Thoracic aorta endothelial cell (primary cell): ENCODE data around the gene CRMP1. TPM values are rescaled to one million over a fixed set of nuclear protein-coding genes. Genes with fewer than 3 reads are reported as not detected.

Experiments used
- small RNA-seq: library from RNA; depleted of rRNA; stranded (forward); fragments of <200 nt; gene quantifications from one replicate; pipeline ENCODE3, GENCODE V24; 2012
- total RNA-seq: library from RNA; depleted of rRNA; stranded (reverse); fragments of >200 nt; gene quantifications from 2 replicates; pipeline ENCODE4 v1.2.3, GENCODE V29; 2012

CRMP1 gene
- total RNA-seq, result 0.53 TPM in 1 of 2 replicates, not detected in the other

DNA sequence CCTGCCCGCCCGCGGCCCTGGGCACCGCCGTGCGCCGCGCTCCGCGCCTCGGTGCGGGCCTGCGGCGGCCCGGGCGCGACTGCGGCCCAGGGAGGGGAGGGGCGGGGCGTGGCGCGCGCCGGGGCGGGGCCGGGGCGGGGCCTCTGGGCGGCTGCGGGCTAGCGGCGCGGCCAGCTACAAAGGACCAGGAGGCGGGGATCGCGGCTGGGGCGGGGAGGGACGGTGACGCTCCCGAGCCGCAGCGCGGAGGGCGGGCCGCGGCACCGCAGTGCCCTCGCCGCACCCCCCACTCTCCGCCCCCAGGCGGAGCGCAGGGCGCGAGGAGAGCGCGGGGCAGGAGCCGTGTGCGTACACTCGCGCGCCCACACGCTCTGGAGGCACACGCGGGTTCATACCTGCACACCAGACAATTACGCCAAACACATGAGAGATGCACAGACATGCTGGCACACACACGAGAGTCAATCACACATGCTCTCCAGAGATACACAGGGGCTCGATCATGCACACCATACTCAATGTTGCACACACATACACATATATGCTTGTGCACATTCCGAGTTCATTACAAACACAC lies at the start of gene CRMP1:
Gene CRMP1 (minus strand): TSS at position 83 of the 577 bp plus-strand sequence. CDS start 117 bp downstream, outside the sequence.

Small RNAs within 50 kb of the gene (small RNA-seq; reads per million reads assigned to genes)
- gene MIR378D1, result not detected

Other genes with a start within 250 kb of the CRMP1 start
- 9.4 and 11.5 TPM in 2 replicates for gene EVC2, start 184.5 kb downstream of the CRMP1 start, total RNA-seq
- 23.1 and 25.8 TPM in 2 replicates for gene EVC, start 181.9 kb downstream of the CRMP1 start, total RNA-seq
- not detected in 2 replicates for gene C4orf50, start 125.3 kb upstream of the CRMP1 start, total RNA-seq